DOHH2 (cell line): ENCODE data around the gene SLC9A8.

Source experiments
- H3F3A ChIP-seq: fragments of 200-600 bp; sonication (generic), shearing (Covaris generic); 2 replicates; pipeline ENCODE4 v1.6.0; 2016; ENCODE audit warnings: antibody characterized with exemption, mild to moderate bottlenecking; ENCODE audit not compliant: control insufficient read depth, insufficient read depth
- H3K27ac ChIP-seq: fragments of 200-600 bp; sonication (generic); 2 replicates; pipeline ENCODE4 v1.5.1; 2014; ENCODE audit warnings: low read depth, mild to moderate bottlenecking, low read length, moderate library complexity
- H3K27me3 ChIP-seq: fragments of 200-600 bp; sonication (generic); 2 replicates; pipeline ENCODE4 v1.6.1; 2014; ENCODE audit warnings: mild to moderate bottlenecking, low read length, mixed read lengths; ENCODE audit not compliant: control insufficient read depth
- H3K36me3 ChIP-seq: fragments of 200-600 bp; sonication (generic); 2 replicates; pipeline ENCODE4 v1.6.1; 2014; ENCODE audit warnings: mild to moderate bottlenecking, low read length, moderate library complexity, mixed read lengths; ENCODE audit not compliant: control insufficient read depth
- H3K4me1 ChIP-seq: fragments of 200-600 bp; sonication (generic); 2 replicates; pipeline ENCODE4 v1.6.1; 2014; ENCODE audit warnings: mild to moderate bottlenecking, low read length, mixed read lengths; ENCODE audit not compliant: control insufficient read depth
- H3K4me2 ChIP-seq: fragments of 200-600 bp; sonication (generic); 2 replicates; pipeline ENCODE4 v1.6.0; 2014; ENCODE audit warnings: mild to moderate bottlenecking, low read length, moderate library complexity
- H3K4me3 ChIP-seq: fragments of 200-600 bp; sonication (generic); 2 replicates; pipeline ENCODE4 v1.5.1; 2014; ENCODE audit warnings: mild to moderate bottlenecking, low read length, mixed read lengths
- H3K79me2 ChIP-seq: fragments of 200-600 bp; sonication (generic); 2 replicates; pipeline ENCODE4 v1.6.1; 2014; ENCODE audit warnings: mild to moderate bottlenecking, low read length, mixed read lengths; ENCODE audit not compliant: control insufficient read depth
- H3K9me2 ChIP-seq: fragments of 200-600 bp; sonication (generic); replicated peaks from 2 replicates; pipeline ENCODE4 v1.6.1; 2014; ENCODE audit warnings: mild to moderate bottlenecking, low read length, mixed read lengths; ENCODE audit not compliant: control insufficient read depth
- H3K9me3 ChIP-seq: fragments of 200-600 bp; sonication (generic); 2 replicates; pipeline ENCODE4 v1.6.1; 2014; ENCODE audit warnings: antibody characterized with exemption, low read length, mixed read lengths; ENCODE audit not compliant: control insufficient read depth, insufficient read depth
- H4K20me1 ChIP-seq: fragments of 200-600 bp; sonication (generic); 2 replicates; pipeline ENCODE4 v1.6.0; 2014; ENCODE audit warnings: low read depth, mild to moderate bottlenecking, antibody characterized with exemption, low read length, moderate library complexity; ENCODE audit not compliant: control insufficient read depth, insufficient read depth
- EZH2phosphoT487 ChIP-seq: fragments of 200-600 bp; sonication (generic); IDR thresholded peaks from 2 replicates; pipeline ENCODE4 v1.6.1; 2017; ENCODE audit warnings: borderline replicate concordance, mild to moderate bottlenecking, antibody characterized with exemption, low read length, moderate library complexity, mixed read lengths
- TF ChIP-seq, protein P1 (sequence below): fragments of 200-600 bp; sonication (generic); IDR thresholded peaks from one replicate; pipeline ENCODE4 v1.5.1; 2014; ENCODE audit warnings: antibody characterized with exemption, mild to moderate bottlenecking, low read depth, low read length; ENCODE audit not compliant: poor library complexity, severe bottlenecking

SLC9A8 gene

GRCh38 chr20:49831022-49831769, 18.6 kb downstream of the SLC9A8 start:
- H3K27ac ChIP-seq: no peak overlapping the region
- no peaks in the 10 kb centered on the region for H3K79me2 ChIP-seq
- H3K9me3 ChIP-seq: no peaks in the 10 kb centered on the region
- no peaks in the 10 kb centered on the region for H4K20me1 ChIP-seq
- H3K4me1 ChIP-seq: peaks cover 20% of the 10 kb centered on the region
- H3F3A ChIP-seq: peaks cover 15% of the 10 kb centered on the region
- no peak overlapping the region for H3K4me3 ChIP-seq
- no peaks in the 10 kb centered on the region for H3K27me3 ChIP-seq
- peaks cover 43% of the 10 kb centered on the region for H3K36me3 ChIP-seq
- TF ChIP-seq EZH2phosphoT487: no peak
- TF ChIP-seq, protein P1, sequence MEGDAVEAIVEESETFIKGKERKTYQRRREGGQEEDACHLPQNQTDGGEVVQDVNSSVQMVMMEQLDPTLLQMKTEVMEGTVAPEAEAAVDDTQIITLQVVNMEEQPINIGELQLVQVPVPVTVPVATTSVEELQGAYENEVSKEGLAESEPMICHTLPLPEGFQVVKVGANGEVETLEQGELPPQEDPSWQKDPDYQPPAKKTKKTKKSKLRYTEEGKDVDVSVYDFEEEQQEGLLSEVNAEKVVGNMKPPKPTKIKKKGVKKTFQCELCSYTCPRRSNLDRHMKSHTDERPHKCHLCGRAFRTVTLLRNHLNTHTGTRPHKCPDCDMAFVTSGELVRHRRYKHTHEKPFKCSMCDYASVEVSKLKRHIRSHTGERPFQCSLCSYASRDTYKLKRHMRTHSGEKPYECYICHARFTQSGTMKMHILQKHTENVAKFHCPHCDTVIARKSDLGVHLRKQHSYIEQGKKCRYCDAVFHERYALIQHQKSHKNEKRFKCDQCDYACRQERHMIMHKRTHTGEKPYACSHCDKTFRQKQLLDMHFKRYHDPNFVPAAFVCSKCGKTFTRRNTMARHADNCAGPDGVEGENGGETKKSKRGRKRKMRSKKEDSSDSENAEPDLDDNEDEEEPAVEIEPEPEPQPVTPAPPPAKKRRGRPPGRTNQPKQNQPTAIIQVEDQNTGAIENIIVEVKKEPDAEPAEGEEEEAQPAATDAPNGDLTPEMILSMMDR: no peak
- no peak overlapping the region for H3K4me2 ChIP-seq
- H3K9me2 ChIP-seq: no peaks in the 10 kb centered on the region

DNA sequence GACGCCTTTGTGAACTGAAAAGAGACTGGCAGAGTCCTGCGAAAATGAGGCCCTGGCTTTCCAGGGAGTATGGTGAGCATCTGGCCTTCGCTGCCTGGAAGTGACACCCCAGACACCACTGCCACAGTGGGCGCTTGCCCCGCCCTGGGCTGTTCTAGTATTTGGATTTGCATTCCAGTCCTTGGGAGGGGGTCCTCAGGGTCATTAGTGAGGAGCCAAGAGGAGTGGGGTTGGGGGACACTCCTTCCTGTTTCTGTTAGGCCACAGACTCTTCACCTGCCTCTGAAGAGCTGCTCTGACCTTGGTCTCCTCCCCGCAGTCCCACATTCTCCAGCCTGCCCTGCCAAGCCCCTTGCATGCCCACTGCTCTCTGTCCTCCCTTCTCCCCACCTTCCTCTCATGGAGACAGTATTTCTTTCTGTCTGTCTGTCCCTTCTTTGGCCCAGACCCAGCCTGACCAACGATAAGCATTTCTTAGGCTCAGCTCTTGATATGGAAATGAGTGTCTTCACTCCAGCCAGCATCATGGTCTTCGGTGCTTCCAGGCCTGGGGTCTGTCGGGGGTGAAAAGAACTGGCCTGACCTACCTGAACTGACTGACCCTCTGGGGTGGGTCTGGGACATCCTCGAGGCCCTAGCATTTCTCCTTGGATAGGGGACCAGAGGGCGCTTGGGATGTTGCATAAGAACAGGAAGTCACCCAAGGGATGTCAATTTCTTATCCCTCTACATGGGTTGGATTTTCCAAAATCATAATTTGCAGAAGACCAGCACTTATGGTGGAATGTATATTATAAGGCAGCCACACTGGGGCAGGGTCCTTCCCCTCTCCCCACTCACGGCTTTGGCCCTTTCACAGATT, 19.4 kb downstream of the SLC9A8 start:
- H3K4me1 ChIP-seq: peaks cover 20% of the 10 kb centered on the region
- no peaks in the 10 kb centered on the region for H4K20me1 ChIP-seq
- TF ChIP-seq EZH2phosphoT487: no peak
- TF ChIP-seq, protein P1: no peak
- no peak overlapping the region for H3K4me3 ChIP-seq
- no peaks in the 10 kb centered on the region for H3K9me3 ChIP-seq
- H3K9me2 ChIP-seq: no peaks in the 10 kb centered on the region
- peaks cover 15% of the 10 kb centered on the region for H3F3A ChIP-seq
- no peaks in the 10 kb centered on the region for H3K27me3 ChIP-seq
- H3K27ac ChIP-seq: no peak overlapping the region
- no peak overlapping the region for H3K4me2 ChIP-seq
- peaks cover 40% of the 10 kb centered on the region for H3K36me3 ChIP-seq
- no peaks in the 10 kb centered on the region for H3K79me2 ChIP-seq

- Histone ChIP-seq H3K9me3 (no peaks in the 10 kb centered on the region), H3K27me3 (no peaks in the 10 kb centered on the region), H3K36me3 (peaks cover 34% of the 10 kb centered on the region), H3K79me2 (no peaks in the 10 kb centered on the region), H3K4me1 (peaks cover 20% of the 10 kb centered on the region), H3K27ac (no peak overlapping the region), H4K20me1 (no peaks in the 10 kb centered on the region), H3K4me2 (no peak overlapping the region), H3K9me2 (no peaks in the 10 kb centered on the region), H3F3A (peaks cover 15% of the 10 kb centered on the region), H3K4me3 (no peak overlapping the region)
- TF ChIP-seq, protein P1: no peak
- TF ChIP-seq EZH2phosphoT487: no peak
Measured at GRCh38 chr20:49832632-49833327, 20.2 kb downstream of the SLC9A8 start.
